HepG2 (cell line): ENCODE measurements around the gene TTBK2. TPM values are rescaled to one million over a fixed set of nuclear protein-coding genes. Genes with fewer than 3 reads are reported as not detected.

Source experiments
- ADNP ChIP-seq: sonication (generic); formaldehyde crosslinking; IDR thresholded peaks from 2 replicates; pipeline ENCODE4 v1.4.0; 2020; ENCODE audit warnings: missing genetic modification reagents
- BATF2 ChIP-seq: sonication (generic); formaldehyde crosslinking; IDR thresholded peaks from 2 replicates; pipeline ENCODE4 v1.8.0; 2022; ENCODE audit warnings: mild to moderate bottlenecking, missing genetic modification reagents, moderate library complexity
- CEBPG ChIP-seq: IDR thresholded peaks from 2 replicates; pipeline ENCODE4 v1.6.1; 2016
- EP300 ChIP-seq, 3 experiments: sonication (generic) in 1 of 3; formaldehyde crosslinking in 1 of 3; IDR thresholded peaks; 2 replicates each; pipeline versions ENCODE4 v1.5.1 to v1.6.1; 2011 to 2020; ENCODE audit warnings: low read depth in 2 of 3, low read length in 2 of 3, borderline replicate concordance in 1 of 3, improper control_type of control experiment in 1 of 3, mild to moderate bottlenecking in 1 of 3, missing genetic modification reagents in 1 of 3, moderate library complexity in 1 of 3
- ERF ChIP-seq: IDR thresholded peaks from 2 replicates; pipeline ENCODE4 v1.6.1; 2018; ENCODE audit warnings: missing biosample characterization, missing genetic modification reagents
- HHEX ChIP-seq: IDR thresholded peaks from 2 replicates; pipeline ENCODE4 v1.6.1; 2016; ENCODE audit warnings: control low read depth
- HOXA3 ChIP-seq: sonication (generic); formaldehyde crosslinking; IDR thresholded peaks from 2 replicates; pipeline ENCODE4 v1.5.0; 2020; ENCODE audit warnings: missing genetic modification reagents
- NCOA1 ChIP-seq: sonication (generic); formaldehyde crosslinking; IDR thresholded peaks from 2 replicates; pipeline ENCODE4 v1.9.0; 2021; ENCODE audit warnings: missing genetic modification reagents
- NFKB2 ChIP-seq: sonication (generic); formaldehyde crosslinking; IDR thresholded peaks from 2 replicates; pipeline ENCODE4 v1.4.0; 2020; ENCODE audit warnings: missing genetic modification reagents, borderline replicate concordance
- PHF5A ChIP-seq: IDR thresholded peaks from one replicate; pipeline ENCODE4 v1.6.1; 2018; ENCODE audit warnings: low read depth, missing genetic modification reagents; ENCODE audit not compliant: unreplicated experiment
- SMC3 ChIP-seq: IDR thresholded peaks from 2 replicates; pipeline ENCODE4 v1.6.1; 2011; ENCODE audit warnings: low read length, improper control_type of control experiment
- ZFYVE20 ChIP-seq: sonication (generic); formaldehyde crosslinking; IDR thresholded peaks from 2 replicates; pipeline ENCODE4 v1.8.0; 2023; ENCODE audit warnings: low read depth, mild to moderate bottlenecking, moderate library complexity, missing genetic modification reagents, borderline replicate concordance
- ZNF350 ChIP-seq: sonication (generic); formaldehyde crosslinking; IDR thresholded peaks from 2 replicates; pipeline ENCODE4 v1.4.0; 2020; ENCODE audit warnings: mild to moderate bottlenecking, low read depth, missing genetic modification reagents, borderline replicate concordance
- ZNF574 ChIP-seq: sonication (generic); formaldehyde crosslinking; IDR thresholded peaks from 2 replicates; pipeline ENCODE4 v1.4.0; 2020; ENCODE audit warnings: missing genetic modification reagents
- ZNF605 ChIP-seq: sonication (generic); formaldehyde crosslinking; IDR thresholded peaks from 2 replicates; pipeline ENCODE4 v1.8.0; 2022; ENCODE audit warnings: mild to moderate bottlenecking, missing genetic modification reagents
- ZNF770 ChIP-seq: sonication (generic); formaldehyde crosslinking; IDR thresholded peaks from 2 replicates; pipeline ENCODE4 v1.5.0; 2020; ENCODE audit warnings: mild to moderate bottlenecking, missing genetic modification reagents
- ZSCAN22 ChIP-seq: sonication (generic); formaldehyde crosslinking; IDR thresholded peaks from 2 replicates; pipeline ENCODE4 v1.4.0; 2020; ENCODE audit warnings: mild to moderate bottlenecking, missing genetic modification reagents
- polyA plus RNA-seq, 8 experiments: library from polyadenylated mRNA; depleted of rRNA in 3 of 8; stranded (reverse) in 7 of 8; unstranded in 1 of 8; fragments of >200 nt; fragmentation: Illumina TruSeq in 4 of 8; extraction: Trizol in 4 of 8; gene quantifications; 2 replicates each; pipeline versions ENCODE4 v1.2.1 to v1.2.3, GENCODE V29; 2011 to 2016; ENCODE audit warnings: low read depth in 4 of 8, missing spikeins in 1 of 8, mixed read lengths in 1 of 8; ENCODE audit not compliant: insufficient read depth in 1 of 8
- total RNA-seq, 5 experiments: library from RNA; depleted of rRNA; stranded (reverse); fragments of >200 nt; fragmentation: Illumina TruSeq; extraction: Trizol; gene quantifications; 2 replicates each; pipeline ENCODE4 v1.2.3, GENCODE V29; 2016; ENCODE audit warnings: low read depth in 1 of 5
- TF ChIP-seq, protein P1 (sequence below): sonication (generic); formaldehyde crosslinking; IDR thresholded peaks from 2 replicates; pipeline ENCODE4 v1.4.0; 2020; ENCODE audit warnings: missing genetic modification reagents, borderline replicate concordance
- TF ChIP-seq, protein P2 (sequence below): sonication (generic); formaldehyde crosslinking; IDR thresholded peaks from 2 replicates; pipeline ENCODE4 v1.8.0; 2022; ENCODE audit warnings: mild to moderate bottlenecking, missing genetic modification reagents, moderate library complexity

Gene TTBK2
- total and polyA plus RNA-seq, 2 of the 13 experiments (the other 11 are each of a cell fraction or from before 2014, with no cell fraction given), result 5.1 to 7.4 TPM

GRCh38 chr15:42737529-42738328 lies 182.8 kb downstream of the TTBK2 start (continued):
- peak; percentile 100 for TF ChIP-seq ZNF770 (CRISPR knock-in tag)
- TF ChIP-seq ZNF605 (CRISPR knock-in tag), result no peak
- peak; percentile 41; the same call in 1 of the 2 replicates for TF ChIP-seq ZNF574 (CRISPR knock-in tag)
- TF ChIP-seq NCOA1 (CRISPR knock-in tag), result no peak
- TF ChIP-seq, protein P1, sequence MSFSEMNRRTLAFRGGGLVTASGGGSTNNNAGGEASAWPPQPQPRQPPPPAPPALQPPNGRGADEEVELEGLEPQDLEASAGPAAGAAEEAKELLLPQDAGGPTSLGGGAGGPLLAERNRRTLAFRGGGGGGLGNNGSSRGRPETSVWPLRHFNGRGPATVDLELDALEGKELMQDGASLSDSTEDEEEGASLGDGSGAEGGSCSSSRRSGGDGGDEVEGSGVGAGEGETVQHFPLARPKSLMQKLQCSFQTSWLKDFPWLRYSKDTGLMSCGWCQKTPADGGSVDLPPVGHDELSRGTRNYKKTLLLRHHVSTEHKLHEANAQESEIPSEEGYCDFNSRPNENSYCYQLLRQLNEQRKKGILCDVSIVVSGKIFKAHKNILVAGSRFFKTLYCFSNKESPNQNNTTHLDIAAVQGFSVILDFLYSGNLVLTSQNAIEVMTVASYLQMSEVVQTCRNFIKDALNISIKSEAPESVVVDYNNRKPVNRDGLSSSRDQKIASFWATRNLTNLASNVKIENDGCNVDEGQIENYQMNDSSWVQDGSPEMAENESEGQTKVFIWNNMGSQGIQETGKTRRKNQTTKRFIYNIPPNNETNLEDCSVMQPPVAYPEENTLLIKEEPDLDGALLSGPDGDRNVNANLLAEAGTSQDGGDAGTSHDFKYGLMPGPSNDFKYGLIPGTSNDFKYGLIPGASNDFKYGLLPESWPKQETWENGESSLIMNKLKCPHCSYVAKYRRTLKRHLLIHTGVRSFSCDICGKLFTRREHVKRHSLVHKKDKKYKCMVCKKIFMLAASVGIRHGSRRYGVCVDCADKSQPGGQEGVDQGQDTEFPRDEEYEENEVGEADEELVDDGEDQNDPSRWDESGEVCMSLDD, result no peak
- no peak for TF ChIP-seq ERF (CRISPR knock-in tag)
- TF ChIP-seq ADNP, result peak; percentile 94
- TF ChIP-seq, protein P2, sequence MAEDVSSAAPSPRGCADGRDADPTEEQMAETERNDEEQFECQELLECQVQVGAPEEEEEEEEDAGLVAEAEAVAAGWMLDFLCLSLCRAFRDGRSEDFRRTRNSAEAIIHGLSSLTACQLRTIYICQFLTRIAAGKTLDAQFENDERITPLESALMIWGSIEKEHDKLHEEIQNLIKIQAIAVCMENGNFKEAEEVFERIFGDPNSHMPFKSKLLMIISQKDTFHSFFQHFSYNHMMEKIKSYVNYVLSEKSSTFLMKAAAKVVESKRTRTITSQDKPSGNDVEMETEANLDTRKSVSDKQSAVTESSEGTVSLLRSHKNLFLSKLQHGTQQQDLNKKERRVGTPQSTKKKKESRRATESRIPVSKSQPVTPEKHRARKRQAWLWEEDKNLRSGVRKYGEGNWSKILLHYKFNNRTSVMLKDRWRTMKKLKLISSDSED (CRISPR knock-in tag), result no peak
- TF ChIP-seq SMC3, result peak; percentile 40; the same call in 1 of the 2 replicates
- no peak for TF ChIP-seq HOXA3 (CRISPR knock-in tag)
- no peak for TF ChIP-seq EP300 (IDR thresholded peaks at IDR 0.05; ENCODE audit: low read depth in 2 of 2, low read length in 2 of 2)
- no peak for TF ChIP-seq EP300 (CRISPR knock-in tag; IDR thresholded peaks at IDR 0.05; ENCODE audit: borderline replicate concordance)
- TF ChIP-seq NFKB2, result no peak
- TF ChIP-seq CEBPG (CRISPR knock-in tag), result no peak
- TF ChIP-seq ZSCAN22, result no peak
- no peak; the same call in 1 of the 2 replicates for TF ChIP-seq ZNF350
- TF ChIP-seq PHF5A, result no peak
- TF ChIP-seq BATF2 (CRISPR knock-in tag), result no peak
- TF ChIP-seq HHEX, result no peak
- no peak for TF ChIP-seq ZFYVE20 (CRISPR knock-in tag)
